Loucy (cell line): ENCODE measurements around the gene CCDC57.

Experiments
- H2AFZ ChIP-seq: fragments of 200-600 bp; sonication (generic); 2 replicates; pipeline ENCODE4 v1.6.0; 2016; ENCODE audit warnings: antibody characterized with exemption, mild to moderate bottlenecking, low read length, moderate library complexity
- H3F3A ChIP-seq: fragments of 200-600 bp; 2 replicates; pipeline ENCODE4 v1.6.0; 2016; ENCODE audit warnings: antibody characterized with exemption, low read depth, mild to moderate bottlenecking
- H3K27me3 ChIP-seq: fragments of 200-600 bp; sonication (generic); 2 replicates; pipeline ENCODE4 v1.6.1; 2014; ENCODE audit warnings: low read length, mild to moderate bottlenecking; ENCODE audit not compliant: insufficient read depth, poor library complexity, severe bottlenecking
- H3K36me3 ChIP-seq: fragments of 200-600 bp; sonication (generic); 2 replicates; pipeline ENCODE4 v1.6.1; 2016; ENCODE audit warnings: low read length; ENCODE audit not compliant: insufficient read depth
- H3K4me1 ChIP-seq: fragments of 200-600 bp; sonication (generic); 2 replicates; pipeline ENCODE4 v1.5.1; 2014; ENCODE audit warnings: low read length, mild to moderate bottlenecking; ENCODE audit not compliant: insufficient read depth, poor library complexity, severe bottlenecking
- H3K4me2 ChIP-seq: fragments of 200-600 bp; sonication (generic); 2 replicates; pipeline ENCODE4 v1.6.0; 2014; ENCODE audit warnings: antibody characterized with exemption, low read length, low read depth, mild to moderate bottlenecking; ENCODE audit not compliant: poor library complexity, severe bottlenecking
- H3K4me3 ChIP-seq: fragments of 200-600 bp; sonication (generic); 2 replicates; pipeline ENCODE4 v1.5.1; 2014; ENCODE audit warnings: low read length, mild to moderate bottlenecking, mixed read lengths; ENCODE audit not compliant: poor library complexity, severe bottlenecking
- H3K79me2 ChIP-seq: fragments of 200-600 bp; sonication (generic); 2 replicates; pipeline ENCODE4 v1.6.1; 2014; ENCODE audit warnings: low read length; ENCODE audit not compliant: insufficient read depth
- H3K9ac ChIP-seq: fragments of 200-600 bp; sonication (generic); 2 replicates; pipeline ENCODE4 v1.6.0; 2014; ENCODE audit warnings: mild to moderate bottlenecking, low read depth, low read length, moderate library complexity; ENCODE audit not compliant: poor library complexity, severe bottlenecking
- H3K9me2 ChIP-seq: fragments of 200-600 bp; sonication (generic); replicated peaks from 2 replicates; pipeline ENCODE4 v1.6.1; 2016; ENCODE audit warnings: low read depth, low read length, mixed read lengths
- H3K9me3 ChIP-seq: fragments of 200-600 bp; sonication (generic); 2 replicates; pipeline ENCODE4 v1.6.1; 2014; ENCODE audit warnings: mild to moderate bottlenecking, antibody characterized with exemption, low read length, low read depth; ENCODE audit not compliant: insufficient read depth
- H4K20me1 ChIP-seq: fragments of 200-600 bp; sonication (generic); 2 replicates; pipeline ENCODE4 v1.6.0; 2014; ENCODE audit warnings: antibody characterized with exemption, low read length, mild to moderate bottlenecking; ENCODE audit not compliant: insufficient read depth, poor library complexity, severe bottlenecking
- CTCF ChIP-seq: fragments of 200-600 bp; sonication (generic); conservative IDR thresholded peaks from 2 replicates; pipeline ENCODE4 v1.5.1; 2014; ENCODE audit warnings: mild to moderate bottlenecking, antibody characterized with exemption, low read length
- EZH2phosphoT487 ChIP-seq: fragments of 200-600 bp; IDR thresholded peaks from 2 replicates; pipeline ENCODE4 v1.6.1; 2018; ENCODE audit warnings: antibody characterized with exemption, mild to moderate bottlenecking, moderate library complexity, borderline replicate concordance

CCDC57 gene

DNA sequence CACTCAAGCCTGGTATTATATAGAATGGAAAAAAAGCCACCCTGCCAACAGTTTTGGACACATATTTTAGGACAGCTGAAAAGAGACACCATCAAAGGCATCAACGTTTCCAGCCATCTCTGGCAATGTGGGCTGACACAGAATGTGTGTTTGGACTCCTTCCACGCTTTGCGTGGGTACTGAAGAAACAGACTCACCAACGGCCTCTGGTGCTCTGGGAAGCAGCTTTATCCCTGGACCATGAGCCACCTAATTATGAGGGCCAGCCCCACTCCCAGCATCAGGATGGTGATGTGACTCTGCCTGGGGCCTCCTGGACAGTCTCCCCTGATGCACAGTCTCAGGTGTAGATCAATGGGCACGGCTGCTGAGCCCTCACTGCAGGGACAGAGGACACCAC, 27.9 kb downstream of the CCDC57 start:
- H3K79me2 ChIP-seq = no peaks in the 10 kb centered on the region
- H3K4me2 ChIP-seq = no peak overlapping the region
- no peaks in the 10 kb centered on the region for H4K20me1 ChIP-seq
- no peaks in the 10 kb centered on the region for H3K9me3 ChIP-seq
- H2AFZ ChIP-seq = no peak overlapping the region
- H3F3A ChIP-seq = no peaks in the 10 kb centered on the region
- H3K9me2 ChIP-seq = no peaks in the 10 kb centered on the region
- peaks cover 51% of the 10 kb centered on the region; the same call in 1 of the 2 replicates for H3K36me3 ChIP-seq
- no peak for TF ChIP-seq CTCF
- no peak for TF ChIP-seq EZH2phosphoT487
- no peaks in the 10 kb centered on the region for H3K27me3 ChIP-seq
- no peaks in the 10 kb centered on the region for H3K4me1 ChIP-seq
- H3K9ac ChIP-seq = no peak overlapping the region
- H3K4me3 ChIP-seq = no peak overlapping the region

GRCh38 chr17:82180776-82181528, 31.7 kb downstream of the CCDC57 start:
- TF ChIP-seq EZH2phosphoT487 = no peak
- no peak for TF ChIP-seq CTCF
- H3K79me2 ChIP-seq = no peaks in the 10 kb centered on the region
- peaks cover 57% of the 10 kb centered on the region; the same call in 1 of the 2 replicates for H3K36me3 ChIP-seq
- no peaks in the 10 kb centered on the region for H3K9me2 ChIP-seq
- H3K4me1 ChIP-seq = no peaks in the 10 kb centered on the region
- no peak overlapping the region for H3K4me3 ChIP-seq
- H4K20me1 ChIP-seq = no peaks in the 10 kb centered on the region
- no peaks in the 10 kb centered on the region for H3K9me3 ChIP-seq
- H3K4me2 ChIP-seq = no peak overlapping the region
- no peak overlapping the region for H3K9ac ChIP-seq
- H3K27me3 ChIP-seq = no peaks in the 10 kb centered on the region
- H2AFZ ChIP-seq = no peak overlapping the region
- H3F3A ChIP-seq = no peaks in the 10 kb centered on the region

DNA sequence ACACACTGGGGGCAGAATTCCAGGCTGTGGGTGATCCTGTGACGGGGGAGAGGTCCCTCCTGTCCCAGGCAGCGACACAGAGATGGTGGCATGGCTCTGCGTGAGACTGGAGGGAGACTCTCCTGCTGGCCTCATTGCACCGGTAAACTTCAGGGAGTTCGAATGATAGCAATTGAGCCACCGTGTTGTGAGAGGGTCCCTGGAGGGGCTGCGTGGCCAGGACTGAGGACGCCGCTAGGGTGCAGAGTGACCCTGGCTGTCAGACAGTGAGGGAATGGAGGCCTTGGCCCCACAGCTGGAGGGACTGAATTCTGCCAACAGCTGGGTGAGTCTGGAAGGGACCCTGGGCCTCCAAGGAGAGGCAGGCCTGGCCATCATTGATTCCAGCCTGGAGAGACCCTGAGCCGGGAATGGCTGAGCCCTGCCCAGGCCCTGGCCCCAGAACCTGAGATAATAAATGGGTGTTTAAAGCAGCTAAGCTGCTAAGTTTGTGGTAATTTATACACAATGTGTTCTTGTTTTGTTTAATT, 32.6 kb downstream of the CCDC57 start:
- Histone ChIP-seq H3K9me3 (no peaks in the 10 kb centered on the region), H3F3A (no peaks in the 10 kb centered on the region), H3K27me3 (no peaks in the 10 kb centered on the region), H3K79me2 (no peaks in the 10 kb centered on the region), H4K20me1 (no peaks in the 10 kb centered on the region), H3K9ac (no peak overlapping the region), H3K4me2 (no peak overlapping the region), H3K4me1 (no peaks in the 10 kb centered on the region), H3K4me3 (no peak overlapping the region), H2AFZ (no peak overlapping the region), H3K9me2 (no peaks in the 10 kb centered on the region), H3K36me3 (peaks cover 62% of the 10 kb centered on the region; the same call in 1 of the 2 replicates)
- TF ChIP-seq EZH2phosphoT487 = no peak
- no peak for TF ChIP-seq CTCF
